AG04449 (cell line): ENCODE results near the gene LRRC2.

ENCODE experiments used
- CTCF ChIA-PET: fragments of 350-600 bp; formaldehyde crosslinking; extraction: SDS; loops from one replicate; lab custom pipeline; 2021; ENCODE audit warnings: antibody characterized with exemption; lab: Yijun Ruan, JAX
- POLR2A ChIA-PET: fragments of 400-600, 350-600 bp; formaldehyde crosslinking; extraction: SDS; loops from one replicate; lab custom pipeline; 2020; ENCODE audit warnings: antibody characterized with exemption, inconsistent platforms; lab: Yijun Ruan, JAX
- DNase-seq: peaks from one replicate; pipeline ENCODE4 v3.0.0-alpha.2; 2010; ENCODE audit warnings: low read depth, low spot score
- H3K4me3 ChIP-seq: 2 replicates; pipeline ENCODE4 v1.5.1; 2011; ENCODE audit warnings: low read depth, mild to moderate bottlenecking, control low read depth, low read length
- TF ChIP-seq, protein P1 (sequence below): IDR thresholded peaks from one replicate; pipeline ENCODE4 v1.5.1; 2011; ENCODE audit warnings: mild to moderate bottlenecking, moderate library complexity, low read length, control low read depth, inconsistent platforms; ENCODE audit not compliant: insufficient read depth; ENCODE audit errors: missing control alignments

LRRC2 gene

GRCh38 chr3:46566040-46566641, at the start of gene LRRC2:
Gene LRRC2 (minus strand): TSS chr3:46566302. CDS start chr3:46551591, 14,711 bp downstream.
- TF ChIP-seq, protein P1, sequence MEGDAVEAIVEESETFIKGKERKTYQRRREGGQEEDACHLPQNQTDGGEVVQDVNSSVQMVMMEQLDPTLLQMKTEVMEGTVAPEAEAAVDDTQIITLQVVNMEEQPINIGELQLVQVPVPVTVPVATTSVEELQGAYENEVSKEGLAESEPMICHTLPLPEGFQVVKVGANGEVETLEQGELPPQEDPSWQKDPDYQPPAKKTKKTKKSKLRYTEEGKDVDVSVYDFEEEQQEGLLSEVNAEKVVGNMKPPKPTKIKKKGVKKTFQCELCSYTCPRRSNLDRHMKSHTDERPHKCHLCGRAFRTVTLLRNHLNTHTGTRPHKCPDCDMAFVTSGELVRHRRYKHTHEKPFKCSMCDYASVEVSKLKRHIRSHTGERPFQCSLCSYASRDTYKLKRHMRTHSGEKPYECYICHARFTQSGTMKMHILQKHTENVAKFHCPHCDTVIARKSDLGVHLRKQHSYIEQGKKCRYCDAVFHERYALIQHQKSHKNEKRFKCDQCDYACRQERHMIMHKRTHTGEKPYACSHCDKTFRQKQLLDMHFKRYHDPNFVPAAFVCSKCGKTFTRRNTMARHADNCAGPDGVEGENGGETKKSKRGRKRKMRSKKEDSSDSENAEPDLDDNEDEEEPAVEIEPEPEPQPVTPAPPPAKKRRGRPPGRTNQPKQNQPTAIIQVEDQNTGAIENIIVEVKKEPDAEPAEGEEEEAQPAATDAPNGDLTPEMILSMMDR: no peak
- ChIA-PET POLR2A (no interaction called here), CTCF (interaction anchor here (0.6 to 4.9 kb wide), 3 partner anchors 8 to 78 kb away, joined by 3 to 46 read pairs (median 11); no protein-coding TSS in a partner anchor)
- no peak for DNase-seq
- peak within 1 kb of the TSS; percentile 62 for H3K4me3 ChIP-seq

GRCh38 chr3:46615050-46615775, 49.1 kb upstream of the LRRC2 start:
- TF ChIP-seq, protein P1: no peak
- DNase-seq: no peak
- CTCF ChIA-PET: interaction anchor here (1.1 to 6.9 kb wide), 2 partner anchors 15 to 127 kb away, joined by 3 to 43 read pairs; no protein-coding TSS in a partner anchor
- POLR2A ChIA-PET: interaction anchor here (1.1 kb wide), 1 partner anchor 14 kb away, joined by 3 read pairs; no protein-coding TSS in a partner anchor
- no peak overlapping the region for H3K4me3 ChIP-seq

GRCh38 chr3:46614431-46614830, 48.3 kb upstream of the LRRC2 start:
- no peak overlapping the region for H3K4me3 ChIP-seq
- ChIA-PET POLR2A (interaction anchor here (1.1 kb wide), 1 partner anchor 15 kb away, joined by 3 read pairs; no protein-coding TSS in a partner anchor), CTCF (interaction anchor here (0.9 to 6.9 kb wide), 3 partner anchors 16 to 127 kb away, joined by 3 to 43 read pairs (median 3); no protein-coding TSS in a partner anchor)
- TF ChIP-seq, protein P1: no peak
- DNase-seq: no peak

- no peak for DNase-seq
- ChIA-PET CTCF (interaction anchor here (2.0 to 6.9 kb wide), 2 partner anchors 17 to 125 kb away, joined by 9 to 43 read pairs; no protein-coding TSS in a partner anchor), POLR2A (no interaction called here)
- TF ChIP-seq, protein P1: no peak
- H3K4me3 ChIP-seq: no peak overlapping the region
These were observed 47.4 kb upstream of the LRRC2 start for GRCh38 chr3:46613313-46614005.

GRCh38 chr3:46612324-46612723, 46.2 kb upstream of the LRRC2 start, which contains the start of gene FAM240A:
Gene FAM240A (plus strand): TSS chr3:46612525. CDS start chr3:46612684, 159 bp downstream.
- DNase-seq: no peak
- H3K4me3 ChIP-seq: no peak within 1 kb of the TSS
- TF ChIP-seq, protein P1: no peak
- CTCF ChIA-PET: interaction anchor here (2.0 to 6.9 kb wide), 2 partner anchors 18 to 123 kb away, joined by 9 to 43 read pairs; no protein-coding TSS in a partner anchor
- POLR2A ChIA-PET: no interaction called here
